Bronchial epithelial cell (primary cell): ENCODE measurements around the gene ISYNA1. TPM values are rescaled to one million over a fixed set of nuclear protein-coding genes. Genes with fewer than 3 reads are reported as not detected.
A peak's percentile ranks its signal among the peaks of the same experiment; 100 is the strongest.

Experiments
- DNase-seq: peaks from one replicate; pipeline ENCODE4 v3.0.0-alpha.2; 2010; ENCODE audit warnings: low read depth
- FAIRE-seq: peaks from 2 replicates; lab custom pipeline; 2011; peaks lifted over from hg19 to GRCh38; lab: Jason Lieb, UNC
- H3K27me3 ChIP-seq: 2 replicates; pipeline ENCODE4 v1.5.1; 2011; ENCODE audit warnings: low read length; ENCODE audit not compliant: control insufficient read depth, insufficient read depth
- H3K36me3 ChIP-seq: 2 replicates; pipeline ENCODE4 v1.5.1; 2011; ENCODE audit warnings: low read length; ENCODE audit not compliant: control insufficient read depth, insufficient read depth
- H3K4me3 ChIP-seq: 2 replicates; pipeline ENCODE4 v1.5.1; 2011; ENCODE audit warnings: mild to moderate bottlenecking, low read depth, low read length, control low read depth
- CTCF ChIP-seq: IDR thresholded peaks from 2 replicates; pipeline ENCODE4 v1.5.1; 2011; ENCODE audit warnings: mild to moderate bottlenecking, moderate library complexity, low read length, control low read depth, inconsistent platforms; ENCODE audit not compliant: insufficient read depth, severe bottlenecking
- total RNA-seq: library from RNA; depleted of rRNA; stranded (reverse); fragments of >200 nt; gene quantifications from 2 replicates; pipeline ENCODE4 v1.2.1, GENCODE V29; 2014

Gene ISYNA1
- total RNA-seq, 1 donor from 2014 or later: 15.3 TPM

- Histone ChIP-seq H3K36me3 (peaks cover 14% of the 10 kb centered on the region), H3K4me3 (peak overlapping the region; percentile 55), H3K27me3 (no peaks in the 10 kb centered on the region)
- FAIRE-seq (no peak), DNase-seq (no peak)
- peak; percentile 99 for TF ChIP-seq CTCF
Measured at GRCh38 chr19:18388100-18388959, 49.6 kb downstream of the ISYNA1 start.

GRCh38 chr19:18386543-18387271 is 51.2 kb downstream of the ISYNA1 start:
- Histone ChIP-seq H3K4me3 (peak overlapping the region; percentile 55), H3K36me3 (peaks cover 14% of the 10 kb centered on the region), H3K27me3 (no peaks in the 10 kb centered on the region)
- no peak for DNase-seq
- FAIRE-seq: no peak
- no peak for TF ChIP-seq CTCF

- H3K4me3 ChIP-seq: peak within 1 kb of the TSS; percentile 55
- DNase-seq (peak; percentile 41), FAIRE-seq (no peak)
- peaks cover 14% of the 10 kb centered on the region for H3K36me3 ChIP-seq
- no peaks in the 10 kb centered on the region for H3K27me3 ChIP-seq
- TF ChIP-seq CTCF: peak; percentile 90
Measured at GRCh38 chr19:18385675-18386542, 52.0 kb downstream of the ISYNA1 start, which contains the start of gene GDF15. GDF15 (plus strand) TSS chr19:18386158; CDS start chr19:18386190, 32 bp downstream.

- peaks cover 14% of the 10 kb centered on the region for H3K36me3 ChIP-seq
- peak; percentile 49 for DNase-seq
- no peak for FAIRE-seq
- no peak for TF ChIP-seq CTCF
- no peaks in the 10 kb centered on the region for H3K27me3 ChIP-seq
- H3K4me3 ChIP-seq: no peak overlapping the region
Measured at GRCh38 chr19:18385359-18385674, 52.6 kb downstream of the ISYNA1 start.

- Histone ChIP-seq H3K4me3 (no peak overlapping the region), H3K27me3 (no peaks in the 10 kb centered on the region), H3K36me3 (peaks cover 14% of the 10 kb centered on the region)
- FAIRE-seq: no peak
- no peak for DNase-seq
- TF ChIP-seq CTCF: no peak
Measured at GRCh38 chr19:18384775-18385174, 53.2 kb downstream of the ISYNA1 start.

Other genes with a start within 250 kb of the ISYNA1 start
- 8.7 and 9.5 TPM in 2 replicates for gene MPV17L2, start 244.9 kb downstream of the ISYNA1 start, total RNA-seq
- 0.53 and 1.0 TPM in 2 replicates for gene RAB3A, start 234.1 kb downstream of the ISYNA1 start, total RNA-seq
- gene PDE4C, start 211.7 kb downstream of the ISYNA1 start, total RNA-seq: 0.26 and 0.38 TPM in 2 replicates
- gene IQCN, start 163.7 kb downstream of the ISYNA1 start, total RNA-seq: under 0.01 TPM in 1 of 2 replicates, not detected in the other
- gene JUND, start 156.5 kb downstream of the ISYNA1 start, total RNA-seq: 54.0 and 89.0 TPM in 2 replicates
- 208 and 260 TPM in 2 replicates for gene LSM4, start 115.1 kb downstream of the ISYNA1 start, total RNA-seq
- gene PGPEP1, start 97.5 kb downstream of the ISYNA1 start, total RNA-seq: 8.2 and 12.6 TPM in 2 replicates
- 123 and 166 TPM in 2 replicates for gene GDF15, start 52.0 kb downstream of the ISYNA1 start, total RNA-seq
- under 0.01 TPM in 1 of 2 replicates, not detected in the other for gene LRRC25, start 40.5 kb downstream of the ISYNA1 start, total RNA-seq
- 13.2 and 17.1 TPM in 2 replicates for gene SSBP4, start 18.7 kb downstream of the ISYNA1 start, total RNA-seq
- 9.7 and 13.8 TPM in 2 replicates for gene ELL, start 83.9 kb upstream of the ISYNA1 start, total RNA-seq
- 142 and 218 TPM in 2 replicates for gene FKBP8, start 105.4 kb upstream of the ISYNA1 start, total RNA-seq
- gene KXD1, start 119.7 kb upstream of the ISYNA1 start, total RNA-seq: 47.7 and 50.2 TPM in 2 replicates
- 586 and 964 TPM in 2 replicates for gene UBA52, start 133.7 kb upstream of the ISYNA1 start, total RNA-seq
- 26.1 and 45.4 TPM in 2 replicates for gene REX1BD, start 150.7 kb upstream of the ISYNA1 start, total RNA-seq
- gene CRLF1, start 168.7 kb upstream of the ISYNA1 start, total RNA-seq: 0.26 and 0.64 TPM in 2 replicates
- 0.13 and 0.79 TPM in 2 replicates for gene TMEM59L, start 174.7 kb upstream of the ISYNA1 start, total RNA-seq
- gene KLHL26, start 198.9 kb upstream of the ISYNA1 start, total RNA-seq: 3.2 and 4.9 TPM in 2 replicates
- gene CRTC1, start 245.5 kb upstream of the ISYNA1 start, total RNA-seq: 0.79 and 1.3 TPM in 2 replicates